ENCODE data around the gene SHROOM3. TPM values are rescaled to one million over a fixed set of nuclear protein-coding genes. Genes with fewer than 3 reads are reported as not detected.

SHROOM3 gene
- total RNA-seq, 2 donors from 2014 or later: 18.1 to 21.8 TPM

- no peak overlapping the region for H3K4me3 Mint-ChIP-seq
- no peak overlapping the region for H3K4me3 ChIP-seq (ENCODE audit: low read length)
- no peaks in the 10 kb centered on the region for H3K9me3 ChIP-seq (ENCODE audit: control insufficient read depth, low read length)
- no peak overlapping the region for H3K27ac Mint-ChIP-seq
- H3K27ac ChIP-seq (ENCODE audit: low read depth, low read length): no peak overlapping the region
- no peaks in the 10 kb centered on the region for H3K4me1 Mint-ChIP-seq
- no peaks in the 10 kb centered on the region for H3K27me3 Mint-ChIP-seq (ENCODE audit: insufficient read depth)
- WGBS, 2 experiments (ENCODE audit: insufficient coverage in 1 of 2, insufficient read length in 1 of 2): 78 to 100% methylated on average over 2 to 3 of the region's 3 CpGs
- H3K9me3 Mint-ChIP-seq: peaks cover 6% of the 10 kb centered on the region
- H3K9ac ChIP-seq (ENCODE audit: extremely low read depth, low read length, poor library complexity, severe bottlenecking): no peak overlapping the region
- no peaks in the 10 kb centered on the region for H3K36me3 ChIP-seq (ENCODE audit: control insufficient read depth, insufficient read depth, low read length)
- no peaks in the 10 kb centered on the region for H3K4me1 ChIP-seq (ENCODE audit: control insufficient read depth, insufficient read depth, low read length)
- peak; percentile 57 for DNase-seq
- TF ChIP-seq, protein P1, sequence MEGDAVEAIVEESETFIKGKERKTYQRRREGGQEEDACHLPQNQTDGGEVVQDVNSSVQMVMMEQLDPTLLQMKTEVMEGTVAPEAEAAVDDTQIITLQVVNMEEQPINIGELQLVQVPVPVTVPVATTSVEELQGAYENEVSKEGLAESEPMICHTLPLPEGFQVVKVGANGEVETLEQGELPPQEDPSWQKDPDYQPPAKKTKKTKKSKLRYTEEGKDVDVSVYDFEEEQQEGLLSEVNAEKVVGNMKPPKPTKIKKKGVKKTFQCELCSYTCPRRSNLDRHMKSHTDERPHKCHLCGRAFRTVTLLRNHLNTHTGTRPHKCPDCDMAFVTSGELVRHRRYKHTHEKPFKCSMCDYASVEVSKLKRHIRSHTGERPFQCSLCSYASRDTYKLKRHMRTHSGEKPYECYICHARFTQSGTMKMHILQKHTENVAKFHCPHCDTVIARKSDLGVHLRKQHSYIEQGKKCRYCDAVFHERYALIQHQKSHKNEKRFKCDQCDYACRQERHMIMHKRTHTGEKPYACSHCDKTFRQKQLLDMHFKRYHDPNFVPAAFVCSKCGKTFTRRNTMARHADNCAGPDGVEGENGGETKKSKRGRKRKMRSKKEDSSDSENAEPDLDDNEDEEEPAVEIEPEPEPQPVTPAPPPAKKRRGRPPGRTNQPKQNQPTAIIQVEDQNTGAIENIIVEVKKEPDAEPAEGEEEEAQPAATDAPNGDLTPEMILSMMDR (conservative IDR thresholded peaks at IDR 0.05): no peak
- H3K36me3 Mint-ChIP-seq (ENCODE audit: low read depth): no peaks in the 10 kb centered on the region
- no peaks in the 10 kb centered on the region for H3K27me3 ChIP-seq (ENCODE audit: control insufficient read depth, insufficient read depth, low read length, poor library complexity, severe bottlenecking)
These were observed 46.7 kb upstream of the SHROOM3 start for GRCh38 chr4:76388160-76388908.

- Mint-ChIP-seq H3K4me1 (no peaks in the 10 kb centered on the region), H3K27ac (no peak overlapping the region), H3K4me3 (no peak overlapping the region), H3K9me3 (peaks cover 2% of the 10 kb centered on the region), H3K27me3 (ENCODE audit: insufficient read depth) (no peaks in the 10 kb centered on the region), H3K36me3 (ENCODE audit: low read depth) (no peaks in the 10 kb centered on the region)
- 78 to 96% methylated on average over 3 of the region's 3 CpGs for WGBS, 2 experiments (ENCODE audit: insufficient coverage in 1 of 2, insufficient read length in 1 of 2)
- Histone ChIP-seq H3K9ac (ENCODE audit: extremely low read depth, low read length, poor library complexity, severe bottlenecking) (no peak overlapping the region), H3K27me3 (ENCODE audit: control insufficient read depth, insufficient read depth, low read length, poor library complexity, severe bottlenecking) (no peaks in the 10 kb centered on the region), H3K36me3 (ENCODE audit: control insufficient read depth, insufficient read depth, low read length) (no peaks in the 10 kb centered on the region), H3K27ac (ENCODE audit: low read depth, low read length) (no peak overlapping the region), H3K4me1 (ENCODE audit: control insufficient read depth, insufficient read depth, low read length) (no peaks in the 10 kb centered on the region), H3K9me3 (ENCODE audit: control insufficient read depth, low read length) (no peaks in the 10 kb centered on the region), H3K4me3 (ENCODE audit: low read length) (no peak overlapping the region)
- TF ChIP-seq, protein P1 (conservative IDR thresholded peaks at IDR 0.05): no peak
- no peak for DNase-seq
These were observed 33.4 kb upstream of the SHROOM3 start for GRCh38 chr4:76401654-76402053.

DNA sequence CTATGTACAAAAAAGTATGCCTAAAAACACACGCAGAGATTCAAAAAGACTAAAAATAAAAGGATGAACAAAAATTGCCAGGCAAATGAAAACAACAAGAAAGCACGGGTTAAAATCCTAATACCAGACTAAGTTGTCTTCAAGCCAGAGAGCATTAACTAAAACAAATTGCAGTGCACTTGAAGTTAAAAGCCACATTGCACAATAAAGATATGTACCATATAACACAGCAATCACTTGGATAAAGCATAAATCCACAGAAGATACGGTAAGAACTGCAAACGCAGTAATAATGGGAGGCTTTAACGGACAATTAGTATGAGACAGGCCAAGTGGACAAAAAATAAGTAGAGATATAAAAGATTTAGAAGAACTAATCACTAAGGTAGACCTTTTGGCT is 28.9 kb upstream of the SHROOM3 start:
- Histone ChIP-seq H3K27ac (ENCODE audit: low read depth, low read length) (no peak overlapping the region), H3K9ac (ENCODE audit: extremely low read depth, low read length, poor library complexity, severe bottlenecking) (no peak overlapping the region), H3K4me3 (ENCODE audit: low read length) (no peak overlapping the region), H3K4me1 (ENCODE audit: control insufficient read depth, insufficient read depth, low read length) (no peaks in the 10 kb centered on the region), H3K27me3 (ENCODE audit: control insufficient read depth, insufficient read depth, low read length, poor library complexity, severe bottlenecking) (no peaks in the 10 kb centered on the region), H3K9me3 (ENCODE audit: control insufficient read depth, low read length) (no peaks in the 10 kb centered on the region), H3K36me3 (ENCODE audit: control insufficient read depth, insufficient read depth, low read length) (no peaks in the 10 kb centered on the region)
- H3K27ac Mint-ChIP-seq: no peak overlapping the region
- no peak for DNase-seq
- H3K4me1 Mint-ChIP-seq: no peaks in the 10 kb centered on the region
- no peak overlapping the region for H3K4me3 Mint-ChIP-seq
- H3K9me3 Mint-ChIP-seq: no peaks in the 10 kb centered on the region
- TF ChIP-seq, protein P1 (conservative IDR thresholded peaks at IDR 0.05): no peak
- no peaks in the 10 kb centered on the region for H3K27me3 Mint-ChIP-seq (ENCODE audit: insufficient read depth)
- no peaks in the 10 kb centered on the region for H3K36me3 Mint-ChIP-seq (ENCODE audit: low read depth)
- 58 to 75% methylated on average over 1 to 5 of the region's 5 CpGs for WGBS, 2 experiments (ENCODE audit: insufficient coverage in 1 of 2, insufficient read length in 1 of 2)

Measured in endodermal cell (in vitro differentiated cells).